ENCODE measurements around the gene DGKD.

DNA sequence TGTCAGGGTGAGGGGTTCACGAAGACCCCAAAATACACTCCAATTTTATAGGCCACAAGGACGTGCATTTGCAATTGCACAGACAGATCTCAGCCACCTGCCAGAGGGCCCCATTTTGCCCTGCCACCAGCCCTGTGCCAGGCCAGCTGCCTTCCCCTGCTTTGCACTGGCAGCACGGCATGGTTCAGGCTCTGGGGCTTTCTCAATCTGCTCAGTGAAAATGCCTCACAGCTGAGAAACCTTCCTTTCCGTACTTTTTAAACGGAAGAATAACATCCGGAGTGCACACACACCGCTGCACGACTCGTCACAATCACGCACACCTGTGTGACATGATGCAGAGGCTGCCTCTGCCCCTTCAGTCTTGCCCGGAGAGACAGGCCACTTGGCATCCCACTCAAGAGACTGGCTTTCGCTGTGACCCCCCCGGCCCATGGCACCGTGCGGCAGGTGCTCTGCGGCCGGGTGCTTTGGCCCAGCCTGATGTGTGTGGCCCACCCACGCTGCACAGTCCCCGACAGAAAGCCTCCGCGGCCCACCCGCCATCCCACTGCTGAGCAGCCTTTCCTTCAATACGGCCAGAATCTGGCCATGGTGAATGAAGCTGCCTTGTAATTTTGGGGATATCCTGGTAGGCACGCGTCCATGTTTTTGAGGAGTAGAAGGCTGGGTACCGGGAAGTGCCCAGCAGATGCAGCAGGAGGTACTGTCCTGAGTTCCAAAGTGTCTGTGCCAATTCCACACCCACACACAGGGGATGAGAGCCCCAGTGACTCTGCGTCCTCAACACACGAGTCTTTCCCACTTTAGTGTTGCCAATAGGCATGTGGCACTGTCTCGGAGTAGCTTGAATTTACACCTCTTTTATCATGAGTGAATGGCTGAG lies 123.5 kb downstream of the DGKD start:
- TF ChIP-seq, protein P1, sequence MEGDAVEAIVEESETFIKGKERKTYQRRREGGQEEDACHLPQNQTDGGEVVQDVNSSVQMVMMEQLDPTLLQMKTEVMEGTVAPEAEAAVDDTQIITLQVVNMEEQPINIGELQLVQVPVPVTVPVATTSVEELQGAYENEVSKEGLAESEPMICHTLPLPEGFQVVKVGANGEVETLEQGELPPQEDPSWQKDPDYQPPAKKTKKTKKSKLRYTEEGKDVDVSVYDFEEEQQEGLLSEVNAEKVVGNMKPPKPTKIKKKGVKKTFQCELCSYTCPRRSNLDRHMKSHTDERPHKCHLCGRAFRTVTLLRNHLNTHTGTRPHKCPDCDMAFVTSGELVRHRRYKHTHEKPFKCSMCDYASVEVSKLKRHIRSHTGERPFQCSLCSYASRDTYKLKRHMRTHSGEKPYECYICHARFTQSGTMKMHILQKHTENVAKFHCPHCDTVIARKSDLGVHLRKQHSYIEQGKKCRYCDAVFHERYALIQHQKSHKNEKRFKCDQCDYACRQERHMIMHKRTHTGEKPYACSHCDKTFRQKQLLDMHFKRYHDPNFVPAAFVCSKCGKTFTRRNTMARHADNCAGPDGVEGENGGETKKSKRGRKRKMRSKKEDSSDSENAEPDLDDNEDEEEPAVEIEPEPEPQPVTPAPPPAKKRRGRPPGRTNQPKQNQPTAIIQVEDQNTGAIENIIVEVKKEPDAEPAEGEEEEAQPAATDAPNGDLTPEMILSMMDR (IDR thresholded peaks at IDR 0.05), result no peak
- no peak for TF ChIP-seq POLR2A (IDR thresholded peaks at IDR 0.05)
